Adrenal gland (tissue), 12 donors: ENCODE results near the gene HMGN5. TPM values are rescaled to one million over a fixed set of nuclear protein-coding genes. Genes with fewer than 3 reads are reported as not detected.

Experiments used
- DNase-seq, 7 donors: peaks; one replicate each; pipeline ENCODE4 v3.0.0-alpha.2; 2019 to 2020
- H3K27ac ChIP-seq, 5 donors: fragments of 200-600 bp; sonication (generic) in 4 of 5; 1 replicate in 3 of 5; 2 replicates in 2 of 5; pipeline versions ENCODE4 v1.5.1 to v1.8.0; 2016 to 2020; ENCODE audit warnings: mild to moderate bottlenecking in 1 of 5
- H3K27me3 ChIP-seq: fragments of 200-600 bp; 2 replicates; pipeline ENCODE4 v1.8.0; 2021
- H3K36me3 ChIP-seq, 2 donors: fragments of 200-600 bp; replicated peaks in 1 of 2; 1 replicate in 1 of 2; 2 replicates in 1 of 2; pipeline versions ENCODE4 v1.5.1 to v1.8.0; 2018 to 2022
- H3K4me1 ChIP-seq, 2 donors: fragments of 200-600 bp; replicated peaks in 1 of 2; 1 replicate in 1 of 2; 2 replicates in 1 of 2; pipeline versions ENCODE4 v1.5.1 to v1.8.0; 2018 to 2021
- H3K4me3 ChIP-seq, 4 donors: fragments of 200-600 bp; sonication (generic) in 3 of 4; one replicate each; pipeline ENCODE4 v1.5.1; 2016 to 2018
- H3K9me3 ChIP-seq, 3 donors: fragments of 200-600 bp; sonication (generic) in 1 of 3; replicated peaks in 1 of 3; 1 replicate in 2 of 3; 2 replicates in 1 of 3; pipeline versions ENCODE4 v1.5.1 to v1.8.0; 2016 to 2021
- CTCF ChIP-seq, 6 experiments: fragments of 450-650 bp in 4 of 6; fragments of 200-600 bp in 2 of 6; sonication (generic) in 1 of 6; IDR thresholded peaks; 1 replicate in 5 of 6; 2 replicates in 1 of 6; pipeline versions ENCODE4 v1.5.1 to v1.8.0; 2016 to 2021; ENCODE audit warnings: antibody characterized with exemption in 6 of 6, mild to moderate bottlenecking in 2 of 6, moderate library complexity in 1 of 6
- POLR2A ChIP-seq, 2 donors: fragments of 450-650 bp; IDR thresholded peaks; one replicate each; pipeline ENCODE4 v1.6.1; 2017; ENCODE audit warnings: antibody characterized with exemption in 2 of 2, mild to moderate bottlenecking in 2 of 2, moderate library complexity in 1 of 2
- WGBS, 4 donors: extraction: QIAGEN DNeasy Blood & Tissue Kit in 2 of 4; methylation state at CpG; one replicate each; pipeline versions ENCODE4 v1.1.5 to v1.1.7; 2013 to 2017; 5-methylcytosine and 5-hydroxymethylcytosine counted together
- intact Hi-C, 2 donors: fragments of 100-400 bp; cut with DNase I; formaldehyde crosslinking; loops; one replicate each; pipeline versions ENCODE4 v1.14.1 to v1.15.0; 2022 to 2023
- polyA plus RNA-seq, 3 donors: library from polyadenylated mRNA; stranded (reverse); fragments of 200-250 nt in 2 of 3; fragments of 350-450 nt in 1 of 3; fragmentation: Illumina TruSeq in 1 of 3; extraction: RNeasy Lipid Tissue Mini Kit (QIAGEN cat#74804) in 1 of 3; gene quantifications; one replicate each; pipeline ENCODE4 v1.2.3, GENCODE V29; 2013 to 2014
- total RNA-seq, 9 donors: library from RNA; depleted of rRNA in 4 of 9; stranded (reverse); fragments of >200 nt in 4 of 9; fragments of 120-200 nt in 1 of 9; fragmentation: NEBNext Ultra II Directional in 1 of 9; extraction: Animal tissue kit (Norgen Biotek cat#: 25700) in 1 of 9; gene quantifications; one replicate each; pipeline versions ENCODE4 v1.1.0 to v1.2.4, GENCODE V29; 2013 to 2023
- donor health status: healthy with polysubstance abuse.
- donor health status: Bipolar disorder and iron deficiency.
- donor health status: DM: yes; HTN: yes; CAD: no.
- donor health status: DM: no; HTN: no; CAD: no.
- donor health status: DM: no; HTN: no; CAD: no.
- donor health status: DM: yes; HTN: yes; CAD: no.

HMGN5 gene
- total and polyA plus RNA-seq, 12 donors: 0.42 to 73.7 (median 7.2) TPM

- 82 to 97% (median 90%) methylated on average over 2 of the region's 2 CpGs for whole genome bisulfite sequencing, 4 donors
- Histone ChIP-seq H3K27ac (no peak overlapping the region), H3K9me3 (no peaks in the 10 kb centered on the region), H3K27me3 (no peaks in the 10 kb centered on the region), H3K36me3 (no peaks in the 10 kb centered on the region), H3K4me3 (no peak overlapping the region), H3K4me1 (no peaks in the 10 kb centered on the region)
- no peak for DNase-seq
- no peak for TF ChIP-seq POLR2A (IDR thresholded peaks at IDR 0.05)
- no peak for TF ChIP-seq CTCF (IDR thresholded peaks at IDR 0.05)
- intact Hi-C loops: no loop called here
Measured at GRCh38 chrX:81229901-81230300, 28.2 kb upstream of the HMGN5 start.

DNA sequence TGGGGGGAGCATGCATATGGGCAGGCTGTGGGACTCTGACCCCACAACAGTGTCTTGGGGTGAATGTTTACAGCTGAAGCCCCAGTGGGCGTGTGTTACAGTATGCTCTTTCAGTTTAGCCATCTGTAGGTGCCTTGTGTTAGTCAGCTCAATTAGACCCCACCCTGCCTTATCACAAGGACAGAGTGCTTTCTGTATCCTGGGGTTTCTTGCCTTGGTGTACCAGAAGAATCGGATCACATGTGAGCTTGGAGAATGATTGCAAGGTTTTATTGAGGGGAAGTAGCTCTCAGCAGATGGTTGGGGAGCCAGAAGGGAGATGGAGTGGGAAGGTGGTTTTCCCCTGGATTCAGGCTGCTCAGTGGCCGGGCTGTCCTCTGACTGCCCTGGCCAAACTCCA lies 27.5 kb upstream of the HMGN5 start:
- 73 to 100% (median 88%) methylated on average over 1 to 3 of the region's 3 CpGs for WGBS, 4 donors

DNA sequence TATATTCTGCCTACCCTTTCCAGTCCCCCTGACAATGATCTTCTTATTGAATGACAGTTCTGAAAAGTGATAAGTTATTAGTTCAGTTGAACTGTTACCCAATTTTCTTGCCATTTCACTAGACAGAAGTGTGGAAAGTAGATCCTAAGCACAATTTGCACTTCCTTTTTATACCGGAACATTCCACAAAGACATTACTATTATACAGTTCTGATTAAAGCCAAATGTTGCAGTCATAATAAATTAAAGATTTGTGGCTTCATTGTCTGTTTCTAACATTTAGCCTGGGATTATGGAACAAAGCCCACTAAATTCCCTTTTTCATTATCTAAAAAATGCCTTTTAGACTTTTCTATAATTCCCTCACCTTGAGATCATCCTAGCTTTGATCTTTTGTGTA lies 14.0 kb upstream of the HMGN5 start:
- Histone ChIP-seq H3K36me3 (no peaks in the 10 kb centered on the region), H3K4me3 (no peak overlapping the region), H3K27me3 (no peaks in the 10 kb centered on the region), H3K9me3 (no peaks in the 10 kb centered on the region), H3K4me1 (no peaks in the 10 kb centered on the region), H3K27ac (peak overlapping the region in 1 of 5 donors; percentile 5)
- WGBS, 4 donors: 31 to 69% (median 46%) methylated on average over 1 of the region's 1 CpG
- TF ChIP-seq CTCF (IDR thresholded peaks at IDR 0.05) (no peak), POLR2A (IDR thresholded peaks at IDR 0.05) (no peak)
- intact Hi-C loops: no loop called here
- DNase-seq: no peak

More for the DNA sequence above, 27.5 kb upstream of the HMGN5 start:
- Histone ChIP-seq H3K36me3 (no peaks in the 10 kb centered on the region), H3K9me3 (no peaks in the 10 kb centered on the region), H3K4me3 (no peak overlapping the region), H3K27me3 (no peaks in the 10 kb centered on the region), H3K4me1 (no peaks in the 10 kb centered on the region), H3K27ac (no peak overlapping the region)
- no peak for DNase-seq
- no peak for TF ChIP-seq POLR2A (IDR thresholded peaks at IDR 0.05)
- TF ChIP-seq CTCF (IDR thresholded peaks at IDR 0.05): no peak
- intact Hi-C loops: no loop called here

DNA sequence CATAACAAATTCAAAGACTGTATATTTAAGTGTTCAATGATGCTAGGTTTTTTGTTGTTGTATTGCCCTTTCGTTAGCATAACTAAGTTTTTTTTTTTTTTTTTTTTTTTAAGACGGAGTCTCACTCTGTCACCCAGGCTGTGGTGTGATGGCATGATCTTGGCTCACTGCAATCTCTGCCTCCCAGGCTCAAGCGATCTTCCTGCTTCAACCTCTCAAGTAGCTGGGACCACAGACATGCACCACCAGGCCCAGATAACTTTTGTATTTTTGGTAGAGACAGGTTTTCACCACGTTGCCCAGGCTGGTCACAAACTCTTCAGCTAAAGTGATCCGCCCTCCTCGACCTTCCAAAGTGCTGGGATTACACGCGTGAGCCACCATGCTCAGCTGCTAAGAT lies 7.2 kb upstream of the HMGN5 start:
- Histone ChIP-seq H3K4me1 (peaks cover 5 to 8% of the 10 kb centered on the region in 2 donors), H3K27ac (no peak overlapping the region), H3K36me3 (no peaks in the 10 kb centered on the region), H3K9me3 (no peaks in the 10 kb centered on the region), H3K4me3 (no peak overlapping the region), H3K27me3 (no peaks in the 10 kb centered on the region)
- 73 to 88% (median 80%) methylated on average over 7 to 8 of the region's 8 CpGs for WGBS, 4 donors
- DNase-seq: no peak
- intact Hi-C loops: no loop called here
- TF ChIP-seq CTCF (IDR thresholded peaks at IDR 0.05) (no peak), POLR2A (IDR thresholded peaks at IDR 0.05) (no peak)
